ENCODE data around the gene ACTMAP. TPM values are rescaled to one million over a fixed set of nuclear protein-coding genes. Genes with fewer than 3 reads are reported as not detected.

The ACTMAP gene
- total and polyA plus RNA-seq, 2 of the 13 experiments (the other 11 are each of a cell fraction or from before 2014, with no cell fraction given), result 2.2 to 7.9 TPM

DNA sequence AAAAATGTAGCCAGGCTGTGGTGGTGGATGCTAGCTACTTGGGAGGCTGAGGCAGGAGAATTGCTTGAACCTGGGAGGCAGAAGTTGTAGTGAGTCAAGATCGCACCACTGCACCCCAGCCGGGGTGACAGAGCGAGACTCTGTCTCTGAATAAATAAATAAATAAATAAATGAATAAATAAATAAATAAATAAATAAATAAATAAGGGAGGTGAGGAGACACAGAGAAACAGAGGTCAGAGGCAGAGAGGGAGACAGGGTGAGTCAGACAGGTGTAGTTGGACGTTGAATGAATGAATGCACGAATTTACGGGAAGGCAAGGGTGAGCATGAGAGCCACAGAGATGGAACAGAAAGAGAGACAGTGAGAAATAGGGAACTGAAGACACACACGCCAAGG lies 30.9 kb upstream of the ACTMAP start:
- in situ Hi-C loops (cut with HindIII; ENCODE audit: extremely low pct_ligation_motif_present, low pct_unique_long_range_greater_than_20kb) (no loop called here), intact Hi-C loops (cut with micrococcal nuclease; ENCODE audit: unreplicated experiment) (no loop called here)
- Histone ChIP-seq H3K79me2 (ENCODE audit: insufficient read depth, low read length) (no peaks in the 10 kb centered on the region), H2AFZ (ENCODE audit: low read length) (no peak overlapping the region), H3K9ac (ENCODE audit: insufficient read depth, low read depth, low read length) (no peak overlapping the region), H4K20me1 (ENCODE audit: insufficient read depth, low read length) (no peaks in the 10 kb centered on the region), H3K9me3 (ENCODE audit: low read length) (no peaks in the 10 kb centered on the region), H3K27ac (ENCODE audit: extremely low read length, insufficient read depth, low read length) (no peak overlapping the region), H3K4me3 (replicated peaks in 1 of 3; ENCODE audit: insufficient read depth in 1 of 3, low read depth in 2 of 3, low read length in 3 of 3) (no peak overlapping the region), H3K4me2 (ENCODE audit: low read depth, low read length) (no peak overlapping the region), H3K27me3 (ENCODE audit: control insufficient read depth in 1 of 2, insufficient read depth in 2 of 2, low read length in 2 of 2) (no peaks in the 10 kb centered on the region; a peak in 1 of 5 replicates), H3K4me1 (ENCODE audit: insufficient read depth, low read length) (peaks cover 27% of the 10 kb centered on the region), H3K36me3 (replicated peaks in 1 of 2; ENCODE audit: control insufficient read depth in 1 of 2, insufficient read depth in 2 of 2, low read length in 2 of 2) (no peaks in the 10 kb centered on the region)
- no TSS peak for BruUV-seq (replicated peaks)
- POLR2A ChIA-PET, result no interaction called here
- CTCF ChIA-PET (ENCODE audit: low intra/inter-chr PET ratio, low total read pairs), result no interaction called here
- no peak for ATAC-seq
- no peak for FAIRE-seq
- no peak for DNase-seq (ENCODE audit: low spot score)
- WGBS (ENCODE audit: low lambda C conversion rate), result 93% methylated on average over 7 of the region's 7 CpGs
- TF ChIP-seq ZNF776 (CRISPR knock-in tag; IDR thresholded peaks at IDR 0.05), result no peak
- no peak for TF ChIP-seq SOX13 (IDR thresholded peaks at IDR 0.05)
- no peak for TF ChIP-seq SOX13 (CRISPR knock-in tag; conservative IDR thresholded peaks at IDR 0.05 in 1 of 2, IDR thresholded peaks at IDR 0.05 in 1 of 2)
- TF ChIP-seq, protein P1, sequence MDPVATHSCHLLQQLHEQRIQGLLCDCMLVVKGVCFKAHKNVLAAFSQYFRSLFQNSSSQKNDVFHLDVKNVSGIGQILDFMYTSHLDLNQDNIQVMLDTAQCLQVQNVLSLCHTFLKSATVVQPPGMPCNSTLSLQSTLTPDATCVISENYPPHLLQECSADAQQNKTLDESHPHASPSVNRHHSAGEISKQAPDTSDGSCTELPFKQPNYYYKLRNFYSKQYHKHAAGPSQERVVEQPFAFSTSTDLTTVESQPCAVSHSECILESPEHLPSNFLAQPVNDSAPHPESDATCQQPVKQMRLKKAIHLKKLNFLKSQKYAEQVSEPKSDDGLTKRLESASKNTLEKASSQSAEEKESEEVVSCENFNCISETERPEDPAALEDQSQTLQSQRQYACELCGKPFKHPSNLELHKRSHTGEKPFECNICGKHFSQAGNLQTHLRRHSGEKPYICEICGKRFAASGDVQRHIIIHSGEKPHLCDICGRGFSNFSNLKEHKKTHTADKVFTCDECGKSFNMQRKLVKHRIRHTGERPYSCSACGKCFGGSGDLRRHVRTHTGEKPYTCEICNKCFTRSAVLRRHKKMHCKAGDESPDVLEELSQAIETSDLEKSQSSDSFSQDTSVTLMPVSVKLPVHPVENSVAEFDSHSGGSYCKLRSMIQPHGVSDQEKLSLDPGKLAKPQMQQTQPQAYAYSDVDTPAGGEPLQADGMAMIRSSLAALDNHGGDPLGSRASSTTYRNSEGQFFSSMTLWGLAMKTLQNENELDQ (CRISPR knock-in tag; IDR thresholded peaks at IDR 0.05; ENCODE audit: borderline replicate concordance), result no peak
- no peak for TF ChIP-seq CAMTA2 (CRISPR knock-in tag; IDR thresholded peaks at IDR 0.05; ENCODE audit: borderline replicate concordance)
- TF ChIP-seq RBM22 (optimal IDR thresholded peaks at IDR 0.05; ENCODE audit: low read length), result no peak
- TF ChIP-seq RXRA (CRISPR knock-in tag; IDR thresholded peaks at IDR 0.05), result no peak
- TF ChIP-seq GZF1 (CRISPR knock-in tag; IDR thresholded peaks at IDR 0.05), result no peak
- no peak for TF ChIP-seq KDM5B (CRISPR knock-in tag; IDR thresholded peaks at IDR 0.05; ENCODE audit: borderline replicate concordance)
- no peak for TF ChIP-seq SMAD9 (CRISPR knock-in tag; IDR thresholded peaks at IDR 0.05)
- TF ChIP-seq ZNF496 (CRISPR knock-in tag; IDR thresholded peaks at IDR 0.05; ENCODE audit: insufficient replicate concordance), result no peak
